NCI-H2107 treated with DMSO at 0.1 percent for 48 hours (cell line): Measurements from ENCODE around the gene SEMA3D.
"Not testable (repeated sequence)": the region's sequence is repeated elsewhere in the genome, so short reads cannot be mapped to it uniquely, and the experiment has no call there.

ENCODE experiments used
- DNase-seq: peaks from one replicate; lab custom pipeline; 2025; ENCODE audit not compliant: unreplicated experiment; lab: John Stamatoyannopoulos, UW

Gene SEMA3D

DNA sequence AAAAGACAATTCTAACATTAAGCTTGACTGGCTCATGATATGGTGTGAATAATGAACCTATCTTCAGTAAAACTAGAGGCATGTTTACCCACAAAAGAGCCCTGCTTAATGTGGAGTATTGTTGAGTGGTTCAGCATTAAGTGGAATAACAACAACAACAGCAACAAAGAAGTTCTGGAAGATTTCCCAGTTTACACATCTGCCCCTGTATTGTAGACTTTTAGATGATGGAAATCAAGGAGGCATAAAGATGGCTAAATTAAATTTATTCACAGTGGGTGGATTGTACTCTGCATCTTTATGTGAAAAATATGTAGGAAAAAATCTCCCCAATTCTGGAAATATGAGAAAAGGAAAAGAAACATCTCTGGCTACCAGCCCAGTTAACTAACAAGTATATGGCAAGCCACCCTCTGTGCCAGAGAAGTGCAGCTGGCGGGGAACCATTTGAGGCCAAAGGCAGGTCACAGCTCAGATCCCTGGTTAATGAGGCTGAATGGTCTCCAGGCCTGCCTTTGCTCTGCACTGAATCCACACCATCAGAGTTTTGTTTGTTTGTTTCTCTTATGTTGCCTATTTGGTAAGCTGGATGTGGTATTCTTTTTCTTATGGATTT lies 186.0 kb downstream of the SEMA3D start:
- DNase-seq = peak; percentile 99

DNA sequence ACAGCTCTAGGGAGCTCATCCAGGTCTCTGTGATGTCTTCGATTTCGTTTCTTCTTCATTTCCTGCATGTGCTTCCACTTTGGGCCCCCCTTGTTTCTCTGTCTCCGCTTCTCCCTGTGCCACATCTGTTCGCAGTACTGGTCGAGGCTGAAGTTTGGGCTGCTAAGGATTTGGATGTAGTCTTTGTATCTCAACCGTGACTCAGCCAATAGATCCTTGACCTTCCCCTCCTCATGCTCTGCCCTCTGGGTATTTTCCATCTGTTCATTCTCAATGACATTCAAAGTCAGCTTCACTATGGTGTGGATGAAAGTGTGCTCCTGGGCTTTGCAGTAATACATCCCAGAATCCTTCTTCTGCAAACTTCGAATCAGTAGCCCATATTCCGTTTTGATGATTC lies 187.4 kb downstream of the SEMA3D start:
- no peak for DNase-seq

DNA sequence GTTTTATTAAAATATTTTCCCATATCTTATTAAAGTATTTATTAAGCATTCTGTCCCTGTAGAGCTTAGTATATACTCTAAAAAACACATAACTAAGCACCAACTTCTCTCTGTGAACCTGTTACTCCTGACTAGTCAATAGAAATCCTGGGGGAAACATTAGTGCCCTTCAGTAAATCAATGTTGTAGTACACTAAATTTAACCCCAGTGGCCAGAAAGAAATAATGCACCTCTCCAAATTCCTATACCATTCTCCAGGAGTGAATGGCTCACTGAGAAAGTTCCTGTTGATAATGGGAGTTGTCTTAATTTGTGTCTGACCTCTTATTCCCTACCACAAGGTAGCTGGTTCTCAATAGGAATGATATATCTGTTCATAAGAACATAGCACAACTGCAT lies 188.2 kb downstream of the SEMA3D start:
- no peak for DNase-seq

DNA sequence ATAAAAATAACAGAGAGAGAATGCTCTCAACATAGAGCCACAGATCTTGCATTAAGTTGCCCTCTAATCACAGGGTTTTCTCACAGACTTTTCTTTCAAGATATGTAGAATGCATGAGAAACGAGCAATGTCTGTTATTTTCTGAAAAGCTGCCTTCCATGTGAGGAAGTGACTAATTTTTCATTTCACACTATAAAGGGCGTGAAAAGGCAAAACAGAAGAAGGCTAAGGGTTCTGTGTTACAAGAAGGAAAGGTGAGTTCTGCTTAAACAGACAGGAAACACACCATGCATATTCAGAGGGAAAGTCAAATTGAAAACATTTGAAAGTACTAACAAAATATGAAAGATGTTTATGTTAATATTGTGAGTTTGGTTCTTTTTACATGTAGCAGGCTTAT lies 189.2 kb downstream of the SEMA3D start:
- DNase-seq = no peak

DNA sequence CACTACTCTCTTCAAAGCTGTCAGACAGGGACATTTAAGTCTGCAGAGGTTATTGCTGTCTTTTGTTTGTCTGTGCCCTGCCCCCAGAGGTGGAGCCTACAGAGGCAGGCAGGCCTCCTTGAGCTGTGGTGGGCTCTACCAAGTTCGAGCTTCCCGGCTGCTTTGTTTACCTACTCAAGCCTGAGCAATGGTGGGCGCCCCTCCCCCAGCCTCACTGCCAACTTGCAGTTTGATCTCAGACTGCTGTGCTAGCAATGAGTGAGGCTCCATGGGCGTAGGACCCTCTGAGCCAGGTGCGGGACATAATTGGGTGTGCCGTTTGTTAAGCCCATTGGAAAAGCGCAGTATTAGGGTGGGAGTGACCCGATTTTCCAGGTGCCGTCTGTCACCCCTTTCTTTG lies 193.9 kb downstream of the SEMA3D start:
- DNase-seq = not testable (repeated sequence)

DNA sequence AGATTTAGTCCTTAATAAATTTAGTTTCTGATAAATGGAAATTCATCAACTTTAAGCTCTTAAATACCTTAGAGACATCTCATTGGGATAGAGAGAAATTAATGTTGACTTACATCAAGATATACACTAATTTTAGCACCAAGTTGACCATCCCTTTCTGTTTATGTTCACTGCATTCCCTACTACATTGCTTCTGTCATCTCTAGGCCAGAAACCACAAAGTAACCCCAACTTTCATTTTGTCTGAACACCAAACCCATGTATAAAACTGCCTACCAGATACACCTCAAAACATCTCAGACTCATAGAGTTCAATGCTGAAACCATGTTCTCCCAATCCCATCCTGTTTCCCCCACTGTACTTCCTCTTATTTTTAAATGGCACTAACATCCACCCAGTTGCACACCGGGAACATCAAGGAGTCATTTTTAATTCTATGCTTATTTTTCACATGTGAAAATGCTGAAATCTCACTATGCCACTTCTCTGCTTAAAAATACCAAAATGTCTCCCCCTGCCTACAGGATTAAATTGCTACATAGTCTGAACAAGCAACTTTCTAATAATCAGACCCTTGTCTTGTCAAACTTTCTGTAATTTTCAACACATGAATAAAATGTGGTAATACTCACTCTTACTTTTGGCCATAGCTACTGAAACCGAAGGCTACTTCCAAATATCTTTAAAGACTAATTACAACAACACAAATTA lies 201.6 kb downstream of the SEMA3D start:
- no peak for DNase-seq

DNA sequence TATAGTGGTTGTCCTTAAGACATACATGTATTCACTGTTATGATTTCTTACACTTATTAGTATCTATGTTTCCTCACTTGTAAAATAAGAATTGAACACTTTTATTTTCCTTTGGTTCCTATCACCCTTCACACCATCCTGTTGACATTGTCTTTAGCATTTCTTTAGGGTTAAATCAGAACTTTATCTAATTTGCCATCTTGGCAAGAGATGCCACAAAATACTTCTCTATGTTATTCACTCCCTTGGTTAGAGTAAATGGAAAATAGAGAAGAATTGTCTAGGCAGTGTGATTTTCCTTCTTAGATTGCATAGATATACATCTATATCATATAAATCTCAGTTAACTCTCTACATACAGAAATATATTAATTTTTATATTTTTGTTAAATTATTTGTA lies 204.7 kb downstream of the SEMA3D start:
- no peak for DNase-seq

DNA sequence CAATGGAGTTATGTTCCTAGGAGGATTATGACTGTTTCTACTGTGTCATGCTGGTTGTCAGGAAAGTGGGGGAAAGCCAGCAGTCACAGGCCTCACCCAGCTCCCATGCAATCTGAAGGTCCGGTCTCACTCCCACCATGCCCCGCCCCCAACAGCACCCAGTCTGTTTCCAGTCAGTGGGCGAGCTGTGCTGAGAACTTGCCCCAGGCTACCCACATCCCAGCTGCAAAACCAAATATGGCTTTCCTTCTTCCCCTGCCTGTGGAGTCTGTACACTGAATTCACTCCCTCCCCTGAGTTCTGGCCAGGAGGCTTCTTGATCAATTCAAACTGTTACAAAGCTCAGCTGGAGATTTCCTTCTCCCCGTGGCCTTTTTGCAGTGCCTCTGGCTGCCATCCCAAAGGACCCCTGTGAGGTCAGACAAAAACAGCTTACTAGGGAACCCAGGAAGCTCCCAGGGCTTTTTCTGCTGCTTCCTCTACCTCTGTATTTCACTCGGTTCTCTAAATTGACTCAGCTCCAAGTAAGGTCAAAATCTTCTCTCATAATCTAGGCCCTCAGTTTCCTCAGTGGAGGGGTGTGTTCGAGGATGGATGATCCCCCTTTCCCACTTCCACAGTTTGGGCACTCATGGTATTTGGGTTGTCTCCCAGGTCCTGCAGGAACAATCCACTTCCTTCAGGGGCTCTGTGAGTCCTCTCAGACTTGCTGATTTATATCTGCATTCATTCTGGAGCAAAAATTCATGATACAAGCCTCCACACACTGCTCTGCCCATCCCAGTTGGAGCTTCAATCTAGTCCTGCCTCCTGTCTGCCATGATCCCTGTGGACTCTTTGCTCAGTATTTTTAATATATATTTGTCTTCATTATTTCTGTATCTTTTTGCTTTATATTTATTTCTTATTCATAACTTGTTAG lies 205.5 kb downstream of the SEMA3D start:
- no peak for DNase-seq

DNA sequence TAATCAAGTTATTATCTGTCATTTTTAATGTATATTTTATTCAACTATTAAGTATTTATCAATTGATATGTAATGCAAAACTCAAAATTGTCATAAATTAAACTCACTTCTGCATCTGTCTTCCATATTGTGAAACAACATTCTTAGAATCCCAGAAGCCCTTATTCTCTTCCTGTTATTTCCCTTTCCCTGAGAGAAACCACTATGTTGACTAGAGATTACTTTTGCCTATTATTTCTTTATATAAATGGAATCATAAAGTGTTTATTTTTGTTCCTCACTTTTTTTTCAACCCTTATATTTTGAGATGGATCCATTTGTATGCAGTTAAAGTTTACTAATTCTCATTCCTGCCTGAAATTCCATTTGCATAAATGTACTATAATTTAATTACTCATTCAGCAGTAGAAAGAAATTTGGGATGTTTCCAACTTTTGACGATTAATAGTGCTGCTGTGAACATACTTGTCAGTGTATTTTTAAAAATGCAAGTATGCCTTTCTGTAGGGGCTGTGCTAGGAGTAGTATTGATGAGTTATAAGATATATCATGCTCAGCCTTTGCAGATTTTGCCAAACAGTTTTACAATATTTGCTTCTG lies 211.2 kb downstream of the SEMA3D start:
- no peak for DNase-seq

DNA sequence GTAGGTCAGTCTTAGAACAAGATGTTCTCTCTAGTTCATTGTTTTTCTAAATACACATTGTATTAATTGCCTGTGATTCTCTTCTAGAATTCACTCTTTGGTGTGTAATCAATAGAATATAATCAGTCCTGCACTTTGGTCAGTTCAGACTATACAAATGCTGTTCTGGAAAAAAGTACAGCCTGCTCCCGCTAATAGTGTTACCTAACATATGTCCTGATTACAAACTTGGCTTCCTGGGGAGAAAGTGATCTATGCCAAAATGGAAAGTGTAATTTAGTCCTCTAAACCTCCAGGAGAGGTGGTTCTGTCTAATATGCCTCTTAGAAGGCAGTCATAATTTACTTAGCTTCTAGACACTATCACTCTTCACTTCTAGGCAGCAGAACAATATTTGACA lies 215.5 kb downstream of the SEMA3D start:
- no peak for DNase-seq

DNA sequence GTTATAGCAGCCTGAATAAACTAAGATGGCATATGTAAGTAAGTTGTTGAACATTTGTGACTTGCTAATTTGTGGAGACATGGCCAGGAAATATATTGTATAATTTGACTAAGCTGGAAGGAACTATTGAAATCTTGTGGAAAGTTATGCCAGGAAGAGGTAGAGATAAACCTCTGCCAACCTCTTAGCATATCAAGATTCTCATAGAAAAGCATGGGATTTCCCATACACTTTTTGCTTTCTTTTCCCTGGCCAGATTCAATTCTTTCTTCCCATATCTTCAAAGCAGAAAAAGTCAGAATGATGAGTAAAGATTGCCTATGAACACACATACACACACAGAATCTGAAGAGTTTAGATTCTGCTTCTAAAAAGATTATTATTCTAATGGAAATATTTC lies 216.2 kb downstream of the SEMA3D start:
- no peak for DNase-seq

DNA sequence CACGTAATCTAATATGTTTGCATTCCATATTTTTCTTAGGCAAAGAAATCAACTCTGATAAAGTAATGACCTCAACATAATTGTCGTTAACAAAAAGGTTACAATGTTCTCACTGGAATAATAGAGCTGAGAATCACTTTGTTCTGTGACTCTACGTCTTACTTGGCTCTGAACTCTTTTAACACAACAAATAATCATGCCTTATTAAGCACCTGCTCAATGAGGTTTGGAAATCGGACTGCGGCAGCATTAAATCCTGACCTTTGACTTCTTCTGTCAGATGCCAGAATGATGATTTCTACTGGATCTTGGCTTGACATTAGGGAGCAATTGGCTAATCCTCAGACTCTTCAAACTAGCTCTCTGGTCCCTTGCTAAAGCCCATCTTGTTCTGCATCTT lies 233.6 kb downstream of the SEMA3D start:
- DNase-seq = no peak

DNA sequence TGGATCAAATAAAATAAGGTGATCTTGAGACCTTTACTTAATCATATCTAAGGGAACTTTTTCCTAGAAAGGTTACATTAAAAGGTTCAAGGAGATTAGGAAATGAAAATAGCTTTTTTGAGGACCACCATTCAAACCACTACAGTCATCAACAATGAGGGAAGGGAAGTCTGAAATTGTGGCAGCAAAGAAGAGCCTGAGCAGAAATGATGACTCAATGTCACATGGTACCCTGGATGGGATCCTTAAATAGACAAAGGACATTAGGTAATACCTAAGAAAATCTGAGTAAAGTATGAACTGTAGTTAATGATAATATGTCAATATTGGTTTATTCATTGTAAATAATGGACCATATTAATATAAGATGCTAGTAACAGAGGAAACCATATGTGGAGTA lies 236.0 kb downstream of the SEMA3D start:
- DNase-seq = no peak

DNA sequence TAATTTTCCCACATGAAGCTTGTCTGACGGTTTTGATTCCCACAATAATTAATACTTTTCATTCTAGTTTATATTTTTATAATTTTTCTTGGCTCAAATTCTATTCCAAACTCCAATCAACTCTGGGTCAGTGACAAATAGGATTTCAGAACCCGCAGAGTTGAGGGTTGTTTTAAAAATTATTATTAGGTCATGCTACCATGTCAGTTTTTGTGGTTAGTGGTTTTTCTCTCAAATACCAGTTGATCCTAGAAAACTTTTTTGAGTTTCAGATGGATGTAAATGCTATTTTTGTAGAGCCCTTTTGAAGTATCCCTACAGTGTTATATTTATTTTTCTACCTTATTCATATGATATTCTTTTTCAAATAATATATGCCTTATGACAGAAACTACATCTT lies 237.4 kb downstream of the SEMA3D start:
- DNase-seq = no peak

DNA sequence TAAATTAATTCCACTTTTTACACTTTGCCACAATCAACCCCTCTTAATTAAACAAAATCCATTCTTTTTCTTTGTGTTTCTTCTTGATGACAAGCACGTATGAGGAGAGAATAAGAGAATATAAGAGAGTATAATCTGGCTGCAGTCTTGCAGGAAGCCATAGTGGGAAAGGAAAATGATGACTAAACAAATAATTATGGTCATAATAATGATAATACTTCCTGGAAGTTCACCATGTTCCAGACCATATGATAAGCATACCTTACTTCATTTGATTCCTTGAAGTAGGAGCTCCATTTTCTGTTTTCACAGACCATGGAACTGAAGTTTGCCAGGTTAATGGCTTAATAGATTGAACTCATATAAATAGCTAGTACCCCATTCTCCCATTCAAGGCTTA lies 237.8 kb downstream of the SEMA3D start:
- no peak for DNase-seq

DNA sequence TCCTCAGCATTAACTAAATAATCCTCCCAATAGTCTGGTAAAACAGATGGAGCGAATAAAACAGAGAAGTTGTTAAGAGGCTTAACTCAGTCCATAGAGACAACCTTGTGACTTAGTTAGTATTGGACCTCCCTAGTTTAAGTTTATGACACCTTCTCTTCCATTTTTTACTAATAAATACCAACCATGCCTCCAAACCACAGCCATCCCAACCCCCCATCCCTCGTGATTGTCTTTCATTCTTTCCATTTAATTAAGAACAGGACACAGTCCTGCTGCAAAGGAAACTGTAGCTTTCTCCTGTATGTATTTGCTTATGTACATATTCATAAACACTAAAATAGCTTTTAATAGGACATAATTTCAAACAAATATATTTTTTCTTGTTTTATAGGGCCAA lies 238.2 kb downstream of the SEMA3D start:
- no peak for DNase-seq

DNA sequence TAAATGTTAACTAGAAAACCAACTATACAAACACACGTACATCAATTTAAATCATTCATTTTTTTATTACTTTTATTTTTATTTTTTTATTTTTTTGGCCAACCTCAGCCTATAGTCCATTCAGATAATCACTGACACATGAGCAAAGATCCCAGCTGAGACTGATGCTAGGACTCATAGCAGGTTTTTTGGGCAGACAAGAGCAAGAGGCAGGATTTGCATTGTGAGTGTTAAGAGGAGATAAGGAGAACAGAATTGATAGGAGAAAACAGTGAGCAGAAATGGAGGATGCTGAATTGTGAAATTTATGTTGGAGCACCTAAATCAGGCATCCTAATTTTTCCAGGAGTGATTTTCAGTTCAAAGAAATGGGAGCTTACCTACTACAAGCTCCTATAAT lies 240.3 kb downstream of the SEMA3D start:
- DNase-seq = no peak
